HG03378 (cell line): Measurements from ENCODE around the gene UBE2E3.
A peak's percentile ranks its signal among the peaks of the same experiment; 100 is the strongest.
"Not testable (repeated sequence)": the region's sequence is repeated elsewhere in the genome, so short reads cannot be mapped to it uniquely, and the experiment has no call there.

Experiments
- ATAC-seq: cut with Tn5 transposase; IDR thresholded peaks from one replicate; pipeline ENCODE4 v1.9.1; 2021; ENCODE audit warnings: mild to moderate bottlenecking, moderate library complexity; ENCODE audit not compliant: unreplicated experiment

The UBE2E3 gene

DNA sequence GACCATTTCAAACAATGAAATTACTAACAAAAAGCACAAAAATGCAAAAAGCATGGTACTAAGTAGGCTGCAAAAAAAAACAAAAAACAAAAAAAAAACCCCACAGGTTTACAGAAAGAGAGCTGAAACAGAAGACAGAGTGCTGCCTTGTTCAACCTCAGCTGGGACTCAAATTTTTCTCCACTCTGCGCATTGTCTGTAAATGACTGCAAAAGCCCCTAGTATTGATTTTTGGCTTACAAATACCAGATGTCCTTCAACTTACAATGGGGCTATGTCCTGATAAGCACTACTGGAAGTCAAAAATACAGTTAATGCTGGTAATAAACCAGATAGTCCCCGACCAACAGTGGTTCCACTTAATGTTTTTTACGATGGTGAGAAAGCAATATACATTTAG, 42.2 kb downstream of the UBE2E3 start:
- ATAC-seq = no peak

DNA sequence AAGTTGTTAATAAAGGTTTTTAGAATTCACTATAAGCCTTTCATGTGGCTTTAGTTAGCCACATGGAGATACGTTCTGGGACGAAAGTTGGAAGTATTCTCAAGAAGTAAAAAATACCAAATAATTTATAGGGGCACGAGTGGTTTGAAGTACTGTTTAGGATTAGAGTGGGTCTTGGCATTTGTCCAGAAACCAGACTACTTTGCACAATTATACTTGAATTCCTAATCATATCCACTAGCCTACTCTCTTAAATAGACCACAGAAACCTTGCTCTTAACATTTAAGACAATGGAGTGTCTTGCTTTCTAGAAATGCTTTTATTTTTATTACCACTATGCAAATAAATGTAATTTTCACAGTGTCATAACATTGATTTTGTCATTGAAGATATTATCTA, 44.6 kb downstream of the UBE2E3 start:
- no peak for ATAC-seq

DNA sequence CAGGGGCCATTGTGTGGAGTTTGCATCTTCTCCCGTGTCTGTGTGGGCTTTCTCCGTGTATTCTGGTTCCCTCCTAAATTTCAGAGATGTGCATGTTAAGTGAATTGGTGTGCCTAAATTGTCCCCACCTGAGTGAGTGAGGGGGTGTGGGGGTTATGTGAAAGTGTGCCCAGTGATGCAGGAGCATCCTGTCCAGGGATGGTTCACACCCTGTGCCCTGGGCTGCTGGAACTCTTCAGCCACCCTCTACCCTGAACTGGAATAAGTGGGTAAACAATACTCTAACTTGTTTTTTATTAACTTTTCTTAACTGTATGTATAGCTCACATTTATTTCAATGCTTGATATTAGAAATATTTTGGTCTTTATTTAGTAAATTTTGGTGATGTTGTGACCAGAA, 56.0 kb downstream of the UBE2E3 start:
- peak; percentile 48 for ATAC-seq

DNA sequence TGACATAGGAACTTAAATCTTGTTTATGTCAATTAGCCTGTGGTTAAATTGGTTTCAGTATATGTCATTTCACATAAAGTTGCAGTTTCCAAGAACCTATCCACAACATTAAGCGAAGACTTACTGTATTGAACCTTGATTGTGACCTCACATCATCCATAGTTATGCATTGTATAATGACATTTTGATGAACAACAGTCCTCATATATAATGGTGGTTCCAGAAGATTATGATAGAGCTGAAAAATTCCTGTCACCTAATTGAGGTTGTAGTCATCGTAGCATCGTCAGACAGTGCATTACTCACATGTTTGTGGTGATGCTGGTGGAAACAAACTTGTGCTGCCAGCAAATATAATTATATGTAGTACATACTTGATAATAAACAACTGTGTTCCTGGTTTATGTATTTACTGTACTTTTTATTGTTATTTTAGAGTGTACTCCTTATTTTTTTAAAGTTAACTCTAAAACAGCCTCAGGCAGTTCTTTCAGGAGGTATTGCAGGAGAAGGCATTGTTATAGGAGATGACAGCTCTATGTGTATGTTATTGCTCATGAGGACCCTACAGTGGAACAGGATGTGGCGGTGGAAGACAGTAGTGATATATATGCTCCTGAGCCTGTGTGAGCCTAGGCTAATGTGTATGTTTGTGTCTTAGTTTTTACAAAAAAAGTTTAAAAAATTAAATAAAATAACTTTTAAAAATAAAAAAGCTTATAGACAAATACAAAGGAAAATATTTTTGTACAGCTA, 56.6 kb downstream of the UBE2E3 start:
- ATAC-seq = peak; percentile 84

DNA sequence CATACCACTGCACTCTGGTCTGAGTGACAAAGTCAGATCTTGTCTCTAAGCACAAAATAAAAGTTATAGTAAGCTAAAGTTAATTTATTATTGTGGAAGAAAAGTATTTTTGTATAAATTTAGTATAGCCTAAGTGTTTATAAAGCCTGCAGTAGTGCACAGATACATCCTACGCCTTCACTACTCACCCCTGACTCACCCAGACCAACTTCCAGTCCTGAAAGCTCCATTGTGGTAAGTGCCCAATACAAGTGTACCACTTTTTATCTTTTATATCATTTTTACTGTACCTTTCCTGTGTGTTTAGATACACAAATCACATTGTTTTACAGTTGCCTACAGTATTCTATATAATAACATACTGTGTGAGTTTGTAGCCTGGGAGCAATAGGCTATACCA, 57.5 kb downstream of the UBE2E3 start:
- no peak for ATAC-seq

DNA sequence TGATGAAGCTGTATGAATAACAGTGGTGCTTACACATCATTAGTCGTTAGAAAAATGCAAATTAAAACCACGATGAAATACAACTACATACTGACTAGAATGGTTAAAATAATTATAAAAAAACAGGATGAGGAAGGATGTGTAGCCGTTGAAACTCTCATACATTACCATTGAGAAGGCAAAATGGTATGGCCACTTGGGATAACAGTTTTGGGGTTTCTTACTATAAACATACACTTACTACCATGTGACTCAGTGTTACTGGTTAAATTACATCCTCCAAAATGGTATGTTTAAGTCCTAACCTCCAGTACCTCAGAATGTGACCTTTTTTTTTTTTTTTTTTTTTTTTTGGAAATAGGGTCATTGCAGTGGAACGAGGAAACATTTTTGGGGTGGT, 58.4 kb downstream of the UBE2E3 start:
- ATAC-seq = no peak

DNA sequence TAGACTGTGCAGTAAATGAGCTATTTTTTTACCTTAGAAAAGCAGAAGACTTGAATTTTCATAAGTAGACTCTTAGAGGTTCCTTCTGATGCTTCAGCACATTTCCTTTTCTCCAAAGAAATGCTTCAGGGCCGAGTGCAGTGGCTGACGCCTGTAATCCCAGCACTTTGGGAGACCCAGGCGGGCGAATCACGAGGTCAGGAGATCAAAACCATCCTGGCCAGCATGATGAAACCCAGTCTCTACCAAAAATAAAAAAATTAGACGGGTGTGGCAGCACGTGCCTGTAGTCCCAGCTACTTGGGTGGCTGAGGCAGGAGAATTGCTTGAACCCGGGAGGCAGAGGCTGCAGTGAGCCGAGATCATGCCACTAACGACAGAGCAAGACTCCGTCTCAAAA, 60.4 kb downstream of the UBE2E3 start:
- ATAC-seq = not testable (repeated sequence)

DNA sequence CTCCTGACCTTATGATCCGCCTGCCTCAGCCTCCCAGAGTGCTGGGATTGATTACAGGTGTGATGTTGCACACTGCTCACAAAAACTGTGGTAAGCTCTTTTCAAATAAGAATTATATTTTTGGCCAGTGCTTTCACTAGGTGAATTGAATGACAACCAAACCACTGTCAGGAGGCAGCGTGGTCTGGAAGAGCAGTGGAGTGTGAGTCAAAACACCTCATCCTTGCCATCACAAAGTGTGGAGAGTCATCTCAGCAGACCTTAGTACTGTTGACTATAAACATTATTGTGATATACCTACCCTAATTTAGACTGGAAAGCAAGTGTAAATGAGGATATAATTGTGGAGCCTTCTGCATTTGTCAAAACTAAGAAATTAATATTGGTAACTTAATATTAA, 61.3 kb downstream of the UBE2E3 start:
- ATAC-seq = no peak

DNA sequence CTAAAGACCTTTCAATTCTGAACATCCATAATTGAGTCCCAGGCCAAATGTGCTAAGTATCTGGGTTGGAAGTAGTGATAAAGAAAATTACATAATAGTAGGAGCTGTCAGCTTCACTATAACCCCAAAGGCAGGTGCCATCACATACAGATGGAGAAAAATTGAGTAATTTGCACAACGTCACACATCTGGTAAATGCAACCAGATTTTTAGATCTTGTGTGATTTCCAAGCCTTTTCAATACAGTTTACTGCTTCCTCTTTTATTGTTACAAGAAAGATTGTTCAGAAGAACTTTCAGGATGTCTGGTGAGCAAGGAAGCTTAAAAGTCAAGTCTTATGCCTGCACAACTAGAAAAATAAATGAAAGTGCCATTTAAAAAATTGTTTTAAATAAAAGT, 62.3 kb downstream of the UBE2E3 start:
- ATAC-seq = no peak

DNA sequence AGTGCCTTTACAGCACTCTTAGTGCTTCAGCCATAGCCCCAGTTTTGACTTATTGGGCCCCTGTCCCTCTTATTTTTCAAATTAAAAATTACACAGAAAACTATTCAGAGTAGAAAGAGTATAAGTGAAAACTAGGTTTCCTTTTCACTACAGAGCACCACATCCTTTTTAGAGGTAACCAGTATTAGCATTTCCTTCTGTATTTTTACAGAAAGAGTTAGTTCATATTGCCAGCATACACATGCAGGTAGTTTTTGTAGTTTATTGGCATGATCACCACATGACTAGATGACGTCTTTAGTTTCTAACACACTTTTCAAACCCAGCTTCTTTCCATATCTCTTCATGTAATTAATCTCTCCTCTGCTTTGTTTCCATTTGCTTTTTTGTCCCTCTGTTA, 66.4 kb downstream of the UBE2E3 start:
- no peak for ATAC-seq

DNA sequence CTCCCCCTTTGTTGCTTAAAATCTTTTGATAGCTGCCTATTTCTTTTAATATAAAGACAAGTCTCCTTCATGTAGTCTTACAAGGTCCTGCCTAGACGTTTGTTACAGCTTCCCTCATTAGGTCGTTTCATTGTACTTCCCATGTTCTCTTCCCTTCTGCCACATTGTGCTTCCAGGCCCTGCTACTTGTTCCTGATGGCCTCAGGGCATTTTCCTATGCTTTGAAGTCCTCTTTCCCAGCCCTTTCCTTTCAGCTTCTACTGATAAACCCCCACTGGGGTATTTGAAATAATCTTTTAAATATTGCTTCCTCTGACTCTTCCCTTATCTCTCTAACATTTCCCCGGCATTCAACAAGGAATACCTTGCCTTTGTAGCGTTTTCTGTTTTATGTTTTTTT, 67.4 kb downstream of the UBE2E3 start:
- ATAC-seq = no peak

DNA sequence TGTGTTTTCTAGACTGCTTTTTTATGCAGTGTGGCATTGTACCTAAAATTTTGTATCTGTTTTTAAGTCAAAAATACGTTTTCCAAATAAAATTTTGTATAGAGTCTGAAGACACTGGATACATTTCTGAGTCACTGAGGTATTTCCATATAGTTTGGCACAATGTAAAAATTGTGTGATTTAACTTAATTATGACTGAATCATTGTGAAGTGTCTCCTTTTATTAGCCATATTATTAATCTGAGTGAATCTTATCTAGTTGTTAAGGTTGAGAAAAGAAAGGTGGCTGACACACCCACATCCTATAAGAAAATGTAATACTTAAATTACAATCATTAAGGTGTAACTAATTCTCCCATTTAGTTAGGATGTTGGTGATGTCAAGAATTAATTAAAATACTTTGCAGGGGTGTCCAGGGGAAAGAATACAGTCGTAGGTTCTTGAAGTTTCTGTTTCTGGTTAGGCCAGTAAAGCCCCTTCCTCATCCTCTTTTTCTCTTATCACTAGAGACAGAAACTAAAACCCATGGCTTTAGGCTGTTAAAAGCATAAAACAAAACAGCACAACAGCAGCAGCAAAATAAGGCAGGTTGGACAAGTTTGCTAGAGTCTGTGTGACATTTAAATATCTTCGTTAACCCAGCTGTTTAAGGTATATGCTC, 71.6 kb downstream of the UBE2E3 start:
- ATAC-seq = no peak

DNA sequence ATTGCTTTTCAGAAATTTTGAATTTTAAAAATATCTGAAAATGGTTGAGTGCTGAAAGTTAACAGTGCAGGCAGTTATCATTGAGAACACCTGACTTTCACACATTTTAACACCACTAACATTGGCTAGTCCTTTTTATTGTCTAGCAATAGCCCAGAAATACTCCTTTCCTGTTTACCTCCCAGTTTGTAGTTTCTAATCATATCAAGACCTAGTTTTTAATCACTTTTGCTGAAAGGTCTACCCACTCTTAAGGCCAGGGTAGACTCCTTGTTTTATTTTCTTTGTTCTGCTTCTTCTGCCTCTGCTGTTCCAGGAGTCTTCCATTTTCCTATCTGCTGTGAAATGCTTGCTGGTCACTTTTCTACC, 72.1 kb downstream of the UBE2E3 start:
- no peak for ATAC-seq

DNA sequence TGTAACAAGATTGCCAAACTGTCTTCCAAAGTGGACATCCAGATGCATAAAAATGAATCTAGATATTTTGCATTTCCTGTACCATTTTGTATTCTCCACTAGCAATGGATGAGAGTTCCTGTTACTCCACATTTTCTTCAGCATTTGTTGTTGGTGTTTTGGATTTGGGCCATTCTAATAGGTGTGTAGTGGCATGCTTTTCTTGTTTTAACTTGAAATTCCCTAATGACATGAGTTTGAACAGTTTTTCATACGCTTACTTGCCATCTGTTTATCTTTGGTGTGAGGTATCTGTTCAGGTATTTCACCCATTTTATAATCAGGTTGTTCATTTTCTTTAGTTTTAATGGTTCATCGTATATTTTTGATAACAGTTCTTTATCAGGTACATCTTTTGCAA, 73.9 kb downstream of the UBE2E3 start:
- ATAC-seq = no peak

DNA sequence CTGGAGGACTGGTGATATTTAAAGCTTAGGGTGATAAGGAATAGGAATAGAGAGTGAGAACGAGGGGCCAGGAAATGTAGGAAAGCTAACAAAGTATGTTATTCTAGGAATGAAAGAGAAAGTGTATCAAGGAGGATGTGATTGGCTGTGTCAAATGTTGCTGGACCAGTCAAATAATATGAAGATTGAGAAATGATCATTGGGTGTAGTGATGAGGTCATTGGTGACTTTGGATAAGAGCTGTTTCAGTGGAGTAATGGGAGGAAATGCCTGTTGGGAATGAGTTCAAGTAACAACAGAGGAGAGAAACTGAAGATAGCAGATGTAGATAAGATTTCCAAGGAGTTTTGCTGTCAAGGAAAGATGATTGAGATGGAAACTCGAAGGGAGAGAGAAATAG, 74.4 kb downstream of the UBE2E3 start:
- ATAC-seq = no peak

DNA sequence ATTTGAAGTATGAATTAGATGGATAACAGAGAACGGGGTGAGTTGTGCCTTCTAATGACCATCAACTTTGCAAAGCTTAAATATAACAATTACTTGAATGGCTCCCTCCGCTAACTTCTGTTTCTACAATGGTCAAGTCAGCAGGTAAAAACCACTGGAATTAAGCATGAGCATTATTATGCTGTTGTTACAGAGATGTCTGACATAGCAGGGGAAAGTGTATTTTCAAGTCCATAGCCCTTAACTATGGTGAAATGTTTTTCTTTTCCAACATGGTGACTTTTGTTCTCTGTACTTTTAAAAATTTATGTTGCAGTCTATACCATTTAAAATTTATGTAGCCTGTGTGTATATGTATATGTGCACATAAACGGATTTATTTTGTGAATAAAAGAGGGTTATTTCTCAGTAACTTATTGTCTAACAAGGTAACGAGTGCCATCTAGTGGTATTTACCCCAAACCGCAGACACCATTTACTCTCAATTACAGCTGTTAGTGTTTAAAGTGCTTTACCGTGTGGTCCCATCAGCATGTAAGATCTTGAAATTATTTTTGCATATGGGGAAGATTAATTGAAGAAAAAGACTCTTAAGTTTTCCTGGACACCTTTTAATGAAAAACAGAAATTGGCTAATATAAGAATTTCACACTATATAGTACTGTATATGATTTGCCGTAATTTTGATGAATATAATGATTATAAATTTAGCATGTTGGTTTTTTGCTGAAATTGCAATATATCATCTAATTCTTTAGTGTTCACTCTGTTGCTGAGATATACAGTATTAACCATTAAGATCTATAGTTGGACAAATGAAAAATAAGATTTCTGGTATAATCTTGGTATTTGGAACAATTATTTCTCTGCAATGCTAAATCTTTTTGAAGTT, 78.2 kb downstream of the UBE2E3 start:
- peak; percentile 73 for ATAC-seq

DNA sequence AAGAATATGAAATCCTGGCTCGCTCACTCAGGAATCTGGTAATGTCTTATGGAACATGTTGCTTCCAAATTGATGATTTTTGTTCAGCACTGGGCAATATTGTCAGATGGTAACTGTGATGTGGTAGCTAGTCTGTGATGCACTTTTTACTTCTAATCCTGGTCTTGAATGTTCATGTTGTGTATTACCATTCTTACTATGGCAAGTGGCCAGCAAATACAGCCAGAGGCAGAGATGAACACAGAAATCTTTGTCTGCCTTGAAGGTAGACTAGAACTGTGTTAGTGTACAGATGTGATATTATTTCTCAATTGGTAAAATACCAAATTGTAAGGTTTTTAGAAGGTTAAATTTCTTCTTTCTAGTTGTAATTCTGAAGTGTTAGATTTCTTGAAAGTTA, 83.3 kb downstream of the UBE2E3 start:
- no peak for ATAC-seq

DNA sequence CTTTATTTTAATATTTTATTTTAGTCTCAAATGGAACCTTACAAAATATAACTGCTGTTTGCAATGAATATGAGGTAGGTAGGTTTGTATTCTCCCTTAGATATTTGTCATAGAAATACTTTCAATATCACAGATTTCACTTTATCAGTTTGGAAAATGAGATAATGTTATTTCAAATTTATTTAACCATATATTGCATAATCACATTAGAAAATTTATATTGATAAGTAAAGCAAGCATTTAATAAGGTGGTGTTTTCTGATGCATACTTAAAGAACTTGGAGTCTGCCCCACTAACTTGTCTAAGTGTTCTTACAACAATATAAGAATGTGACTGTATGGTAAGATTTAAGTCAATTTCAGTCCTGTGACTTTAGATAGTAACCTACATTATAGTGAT, 85.1 kb downstream of the UBE2E3 start:
- ATAC-seq = no peak

DNA sequence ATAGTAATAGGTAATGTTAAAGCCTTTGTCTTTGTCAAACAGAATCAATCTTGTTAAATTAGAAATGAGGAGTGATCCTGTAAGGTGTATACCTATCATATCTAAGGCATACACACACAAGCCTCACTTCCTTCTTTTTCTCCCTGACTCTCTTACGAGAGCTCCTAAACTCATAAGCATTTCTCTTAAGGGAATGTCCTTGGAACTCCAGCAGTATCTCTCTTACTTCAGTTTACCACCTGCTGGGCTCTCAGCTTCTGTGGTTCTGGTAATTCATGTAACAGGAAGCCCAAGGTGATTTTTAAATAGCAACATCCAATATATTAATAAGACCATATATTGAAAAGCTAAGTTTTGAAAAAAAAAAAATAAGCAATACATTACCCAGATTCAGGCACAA, 85.9 kb downstream of the UBE2E3 start:
- no peak for ATAC-seq

DNA sequence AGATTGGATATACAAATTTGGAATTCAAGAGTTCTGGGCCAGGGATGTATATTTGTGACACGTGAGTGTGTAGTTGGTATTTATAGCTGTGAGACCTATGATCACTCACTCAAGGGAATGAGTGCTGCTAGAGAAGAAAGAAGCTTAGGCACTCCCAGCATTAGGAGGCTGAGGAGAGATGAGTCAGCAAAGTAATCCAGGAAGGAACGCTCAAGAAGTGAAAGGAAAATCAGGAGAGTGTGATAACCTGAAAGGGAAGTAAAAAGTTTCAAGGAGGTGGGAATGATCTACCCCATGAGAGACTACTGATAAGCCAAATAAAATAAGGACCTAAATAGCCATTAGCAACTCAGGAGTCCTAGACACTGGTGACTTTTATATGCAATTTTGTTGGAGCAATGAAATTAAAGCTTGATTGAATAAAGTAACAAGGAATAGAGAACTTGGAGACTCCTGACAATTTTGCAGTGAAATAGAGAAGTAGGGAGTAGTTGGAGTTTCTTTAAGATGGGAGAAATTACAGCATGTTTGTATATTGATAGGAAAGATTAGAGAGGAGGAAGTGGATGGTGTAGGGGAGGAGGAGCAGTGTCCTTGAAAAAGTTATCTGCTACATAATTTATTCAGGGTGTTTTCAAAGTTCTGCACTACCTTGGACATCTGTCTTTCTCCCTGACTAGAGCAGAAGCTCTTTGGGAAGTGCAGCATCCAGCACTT, 89.9 kb downstream of the UBE2E3 start:
- ATAC-seq = no peak

DNA sequence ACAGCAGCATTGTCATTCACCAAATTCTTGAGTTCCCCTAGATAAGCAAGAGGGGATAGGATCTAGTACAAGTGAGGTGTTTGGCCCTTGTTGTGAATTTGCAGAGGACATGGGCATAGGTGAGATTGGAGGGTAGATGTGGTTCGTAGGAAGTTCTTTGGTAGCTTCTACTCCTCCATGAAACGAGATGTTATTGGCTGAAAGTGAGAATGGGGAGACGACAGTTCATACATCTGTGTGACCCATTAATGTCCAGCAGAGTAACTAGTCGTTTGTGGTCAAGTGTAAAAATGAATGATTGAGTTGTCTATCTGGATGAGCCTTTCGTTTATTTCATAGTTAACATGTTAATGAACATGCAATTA, 90.4 kb downstream of the UBE2E3 start:
- no peak for ATAC-seq
